H1 (cell line): Measurements from ENCODE around the gene LY9.

Experiments
- CTCF ChIP-seq, 3 experiments: IDR thresholded peaks; 1 replicate in 2 of 3; 2 replicates in 1 of 3; pipeline versions ENCODE4 v1.5.1 to v1.6.1; 2011; ENCODE audit warnings: low read length in 3 of 3, mild to moderate bottlenecking in 3 of 3, inconsistent platforms in 2 of 3, low read depth in 1 of 3, moderate library complexity in 1 of 3; ENCODE audit not compliant: insufficient read depth in 1 of 3; ENCODE audit errors: control extremely low read depth in 1 of 3
- EZH2 ChIP-seq: fragments of 200-600 bp; sonication (generic); IDR thresholded peaks from 2 replicates; pipeline ENCODE4 v1.7.1; 2012; ENCODE audit warnings: low read depth, mild to moderate bottlenecking, moderate library complexity, low read length, inconsistent platforms; ENCODE audit not compliant: severe bottlenecking
- SIN3A ChIP-seq, 2 experiments: IDR thresholded peaks in 1 of 2; conservative IDR thresholded peaks in 1 of 2; 2 replicates each; pipeline ENCODE4 v1.6.1; 2011 to 2012; ENCODE audit warnings: low read length in 2 of 2, improper control_type of control experiment in 1 of 2, low read depth in 1 of 2, mild to moderate bottlenecking in 1 of 2
- SIX5 ChIP-seq: IDR thresholded peaks from 2 replicates; pipeline ENCODE4 v1.6.1; 2011; ENCODE audit warnings: mild to moderate bottlenecking, low read depth, low read length
- SP1 ChIP-seq: IDR thresholded peaks from 2 replicates; pipeline ENCODE4 v1.6.1; 2011; ENCODE audit warnings: low read depth, low read length
- TF ChIP-seq, protein P1 (sequence below): IDR thresholded peaks from 2 replicates; pipeline ENCODE4 v1.6.1; 2012; ENCODE audit warnings: inconsistent platforms

GRCh38 chr1:160827418-160827817 is 31.4 kb downstream of the LY9 start:
- TF ChIP-seq CTCF (IDR thresholded peaks at IDR 0.05; ENCODE audit: control extremely low read depth in 1 of 3, insufficient read depth in 1 of 3, low read depth in 1 of 3, low read length in 3 of 3) (no peak), EZH2 (no peak), SP1 (no peak), SIX5 (no peak), SIN3A (conservative IDR thresholded peaks at IDR 0.05 in 1 of 2, IDR thresholded peaks at IDR 0.05 in 1 of 2; ENCODE audit: low read depth in 1 of 2, low read length in 2 of 2) (no peak)
- TF ChIP-seq, protein P1, sequence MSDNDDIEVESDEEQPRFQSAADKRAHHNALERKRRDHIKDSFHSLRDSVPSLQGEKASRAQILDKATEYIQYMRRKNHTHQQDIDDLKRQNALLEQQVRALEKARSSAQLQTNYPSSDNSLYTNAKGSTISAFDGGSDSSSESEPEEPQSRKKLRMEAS, result no peak
